GM12873 (cell line): Measurements from ENCODE around the gene CNN3.

Experiments
- CTCF ChIP-seq: IDR thresholded peaks from 2 replicates; pipeline ENCODE4 v1.5.1; 2012; ENCODE audit warnings: low read depth, mild to moderate bottlenecking, moderate library complexity, low read length, control low read depth; ENCODE audit not compliant: insufficient read depth; ENCODE audit errors: missing control alignments

CNN3 gene

GRCh38 chr1:94966033-94966432 is 39.1 kb upstream of the CNN3 start:
- TF ChIP-seq CTCF, result no peak

GRCh38 chr1:94963864-94964263 is 37.0 kb upstream of the CNN3 start:
- TF ChIP-seq CTCF, result no peak

- no peak for TF ChIP-seq CTCF
Observed at GRCh38 chr1:94962409-94963265, 35.7 kb upstream of the CNN3 start.

- TF ChIP-seq CTCF, result no peak
Observed at GRCh38 chr1:94961988-94962387, 35.1 kb upstream of the CNN3 start.

- TF ChIP-seq CTCF, result no peak
Observed at GRCh38 chr1:94961582-94961981, 34.7 kb upstream of the CNN3 start.

- no peak for TF ChIP-seq CTCF
Observed at GRCh38 chr1:94958081-94958480, 31.2 kb upstream of the CNN3 start.

GRCh38 chr1:94955767-94956632 is 29.1 kb upstream of the CNN3 start:
- TF ChIP-seq CTCF, result no peak
